ENCODE measurements around the gene RGS16. TPM values are rescaled to one million over a fixed set of nuclear protein-coding genes. Genes with fewer than 3 reads are reported as not detected.

RGS16 gene
- total and polyA plus RNA-seq, 9 of the 15 experiments (the other 6 are each of a cell fraction or from before 2014, with no cell fraction given): 0.07 to 0.55 (median 0.36) TPM

DNA sequence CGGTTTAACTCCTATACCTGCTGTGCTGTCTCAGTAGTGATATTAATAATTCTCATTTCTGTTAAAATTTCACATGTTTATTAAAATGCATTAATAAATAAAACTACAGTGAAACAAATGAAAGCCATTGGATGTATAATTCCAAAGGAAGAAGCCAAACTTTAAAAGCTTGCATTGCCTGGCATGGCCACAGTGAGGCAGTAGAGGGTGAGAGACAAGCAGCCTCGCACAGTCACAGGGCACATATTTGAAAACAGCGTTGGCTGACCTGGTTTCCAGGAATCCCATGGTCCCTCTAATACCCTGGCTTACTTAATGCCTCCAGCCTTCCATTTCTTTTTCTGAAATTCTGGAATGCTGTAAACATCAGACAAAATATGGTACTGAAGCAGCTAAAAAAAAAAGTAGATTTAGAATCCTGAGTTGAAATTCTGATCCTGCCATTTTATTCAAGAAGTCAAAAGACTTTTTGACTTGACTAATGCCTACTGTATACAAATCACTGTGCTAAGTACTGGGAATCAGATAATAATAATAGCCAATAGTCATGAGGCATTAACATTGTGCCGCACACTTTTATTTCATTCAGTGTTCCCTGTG is 8.4 kb downstream of the RGS16 start (continued):
- TF ChIP-seq, protein P1, sequence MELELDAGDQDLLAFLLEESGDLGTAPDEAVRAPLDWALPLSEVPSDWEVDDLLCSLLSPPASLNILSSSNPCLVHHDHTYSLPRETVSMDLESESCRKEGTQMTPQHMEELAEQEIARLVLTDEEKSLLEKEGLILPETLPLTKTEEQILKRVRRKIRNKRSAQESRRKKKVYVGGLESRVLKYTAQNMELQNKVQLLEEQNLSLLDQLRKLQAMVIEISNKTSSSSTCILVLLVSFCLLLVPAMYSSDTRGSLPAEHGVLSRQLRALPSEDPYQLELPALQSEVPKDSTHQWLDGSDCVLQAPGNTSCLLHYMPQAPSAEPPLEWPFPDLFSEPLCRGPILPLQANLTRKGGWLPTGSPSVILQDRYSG (tag; conservative IDR thresholded peaks at IDR 0.05; ENCODE audit: low read depth): no peak
- TF ChIP-seq ZNF586 (CRISPR knock-in tag; conservative IDR thresholded peaks at IDR 0.05): no peak
- TF ChIP-seq, protein P2, sequence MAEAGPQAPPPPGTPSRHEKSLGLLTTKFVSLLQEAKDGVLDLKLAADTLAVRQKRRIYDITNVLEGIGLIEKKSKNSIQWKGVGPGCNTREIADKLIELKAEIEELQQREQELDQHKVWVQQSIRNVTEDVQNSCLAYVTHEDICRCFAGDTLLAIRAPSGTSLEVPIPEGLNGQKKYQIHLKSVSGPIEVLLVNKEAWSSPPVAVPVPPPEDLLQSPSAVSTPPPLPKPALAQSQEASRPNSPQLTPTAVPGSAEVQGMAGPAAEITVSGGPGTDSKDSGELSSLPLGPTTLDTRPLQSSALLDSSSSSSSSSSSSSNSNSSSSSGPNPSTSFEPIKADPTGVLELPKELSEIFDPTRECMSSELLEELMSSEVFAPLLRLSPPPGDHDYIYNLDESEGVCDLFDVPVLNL (CRISPR knock-in tag; IDR thresholded peaks at IDR 0.05; ENCODE audit: low read depth): no peak
- 0 out of 2 replicates have a peak, but pooled peaks have one; percentile 31 for TF ChIP-seq KLF16 (IDR thresholded peaks at IDR 0.05)
- TF ChIP-seq TCF7 (IDR thresholded peaks at IDR 0.05; ENCODE audit: borderline replicate concordance): no peak
- no peak for TF ChIP-seq MAFF (IDR thresholded peaks at IDR 0.05; ENCODE audit: low read length)
- TF ChIP-seq L3MBTL2 (IDR thresholded peaks at IDR 0.05): 0 out of 2 replicates have a peak, but pooled peaks have one; percentile 13
- no peak for TF ChIP-seq FOXA3 (CRISPR knock-in tag; conservative IDR thresholded peaks at IDR 0.05 in 1 of 2, IDR thresholded peaks at IDR 0.05 in 1 of 2)
- no peak for TF ChIP-seq SIN3B (IDR thresholded peaks at IDR 0.05; ENCODE audit: low read depth)
- no peak for TF ChIP-seq RBM34 (IDR thresholded peaks at IDR 0.05; ENCODE audit: borderline replicate concordance, insufficient read depth, low read length)
- TF ChIP-seq, protein P3, sequence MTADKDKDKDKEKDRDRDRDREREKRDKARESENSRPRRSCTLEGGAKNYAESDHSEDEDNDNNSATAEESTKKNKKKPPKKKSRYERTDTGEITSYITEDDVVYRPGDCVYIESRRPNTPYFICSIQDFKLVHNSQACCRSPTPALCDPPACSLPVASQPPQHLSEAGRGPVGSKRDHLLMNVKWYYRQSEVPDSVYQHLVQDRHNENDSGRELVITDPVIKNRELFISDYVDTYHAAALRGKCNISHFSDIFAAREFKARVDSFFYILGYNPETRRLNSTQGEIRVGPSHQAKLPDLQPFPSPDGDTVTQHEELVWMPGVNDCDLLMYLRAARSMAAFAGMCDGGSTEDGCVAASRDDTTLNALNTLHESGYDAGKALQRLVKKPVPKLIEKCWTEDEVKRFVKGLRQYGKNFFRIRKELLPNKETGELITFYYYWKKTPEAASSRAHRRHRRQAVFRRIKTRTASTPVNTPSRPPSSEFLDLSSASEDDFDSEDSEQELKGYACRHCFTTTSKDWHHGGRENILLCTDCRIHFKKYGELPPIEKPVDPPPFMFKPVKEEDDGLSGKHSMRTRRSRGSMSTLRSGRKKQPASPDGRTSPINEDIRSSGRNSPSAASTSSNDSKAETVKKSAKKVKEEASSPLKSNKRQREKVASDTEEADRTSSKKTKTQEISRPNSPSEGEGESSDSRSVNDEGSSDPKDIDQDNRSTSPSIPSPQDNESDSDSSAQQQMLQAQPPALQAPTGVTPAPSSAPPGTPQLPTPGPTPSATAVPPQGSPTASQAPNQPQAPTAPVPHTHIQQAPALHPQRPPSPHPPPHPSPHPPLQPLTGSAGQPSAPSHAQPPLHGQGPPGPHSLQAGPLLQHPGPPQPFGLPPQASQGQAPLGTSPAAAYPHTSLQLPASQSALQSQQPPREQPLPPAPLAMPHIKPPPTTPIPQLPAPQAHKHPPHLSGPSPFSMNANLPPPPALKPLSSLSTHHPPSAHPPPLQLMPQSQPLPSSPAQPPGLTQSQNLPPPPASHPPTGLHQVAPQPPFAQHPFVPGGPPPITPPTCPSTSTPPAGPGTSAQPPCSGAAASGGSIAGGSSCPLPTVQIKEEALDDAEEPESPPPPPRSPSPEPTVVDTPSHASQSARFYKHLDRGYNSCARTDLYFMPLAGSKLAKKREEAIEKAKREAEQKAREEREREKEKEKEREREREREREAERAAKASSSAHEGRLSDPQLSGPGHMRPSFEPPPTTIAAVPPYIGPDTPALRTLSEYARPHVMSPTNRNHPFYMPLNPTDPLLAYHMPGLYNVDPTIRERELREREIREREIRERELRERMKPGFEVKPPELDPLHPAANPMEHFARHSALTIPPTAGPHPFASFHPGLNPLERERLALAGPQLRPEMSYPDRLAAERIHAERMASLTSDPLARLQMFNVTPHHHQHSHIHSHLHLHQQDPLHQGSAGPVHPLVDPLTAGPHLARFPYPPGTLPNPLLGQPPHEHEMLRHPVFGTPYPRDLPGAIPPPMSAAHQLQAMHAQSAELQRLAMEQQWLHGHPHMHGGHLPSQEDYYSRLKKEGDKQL (CRISPR knock-in tag; IDR thresholded peaks at IDR 0.05; ENCODE audit: borderline replicate concordance): no peak
- TF ChIP-seq, protein P4, sequence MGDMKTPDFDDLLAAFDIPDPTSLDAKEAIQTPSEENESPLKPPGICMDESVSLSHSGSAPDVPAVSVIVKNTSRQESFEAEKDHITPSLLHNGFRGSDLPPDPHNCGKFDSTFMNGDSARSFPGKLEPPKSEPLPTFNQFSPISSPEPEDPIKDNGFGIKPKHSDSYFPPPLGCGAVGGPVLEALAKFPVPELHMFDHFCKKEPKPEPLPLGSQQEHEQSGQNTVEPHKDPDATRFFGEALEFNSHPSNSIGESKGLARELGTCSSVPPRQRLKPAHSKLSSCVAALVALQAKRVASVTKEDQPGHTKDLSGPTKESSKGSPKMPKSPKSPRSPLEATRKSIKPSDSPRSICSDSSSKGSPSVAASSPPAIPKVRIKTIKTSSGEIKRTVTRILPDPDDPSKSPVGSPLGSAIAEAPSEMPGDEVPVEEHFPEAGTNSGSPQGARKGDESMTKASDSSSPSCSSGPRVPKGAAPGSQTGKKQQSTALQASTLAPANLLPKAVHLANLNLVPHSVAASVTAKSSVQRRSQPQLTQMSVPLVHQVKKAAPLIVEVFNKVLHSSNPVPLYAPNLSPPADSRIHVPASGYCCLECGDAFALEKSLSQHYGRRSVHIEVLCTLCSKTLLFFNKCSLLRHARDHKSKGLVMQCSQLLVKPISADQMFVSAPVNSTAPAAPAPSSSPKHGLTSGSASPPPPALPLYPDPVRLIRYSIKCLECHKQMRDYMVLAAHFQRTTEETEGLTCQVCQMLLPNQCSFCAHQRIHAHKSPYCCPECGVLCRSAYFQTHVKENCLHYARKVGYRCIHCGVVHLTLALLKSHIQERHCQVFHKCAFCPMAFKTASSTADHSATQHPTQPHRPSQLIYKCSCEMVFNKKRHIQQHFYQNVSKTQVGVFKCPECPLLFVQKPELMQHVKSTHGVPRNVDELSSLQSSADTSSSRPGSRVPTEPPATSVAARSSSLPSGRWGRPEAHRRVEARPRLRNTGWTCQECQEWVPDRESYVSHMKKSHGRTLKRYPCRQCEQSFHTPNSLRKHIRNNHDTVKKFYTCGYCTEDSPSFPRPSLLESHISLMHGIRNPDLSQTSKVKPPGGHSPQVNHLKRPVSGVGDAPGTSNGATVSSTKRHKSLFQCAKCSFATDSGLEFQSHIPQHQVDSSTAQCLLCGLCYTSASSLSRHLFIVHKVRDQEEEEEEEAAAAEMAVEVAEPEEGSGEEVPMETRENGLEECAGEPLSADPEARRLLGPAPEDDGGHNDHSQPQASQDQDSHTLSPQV (IDR thresholded peaks at IDR 0.05): no peak
- TF ChIP-seq HNRNPK (IDR thresholded peaks at IDR 0.05; ENCODE audit: low read depth, low read length, poor library complexity, severe bottlenecking): no peak

All from K562 (cell line).